GM12864 (cell line): ENCODE data around the gene SH3TC1.

Experiments
- DNase-seq: peaks from one replicate; pipeline ENCODE4 v3.0.0-alpha.2; 2011; ENCODE audit warnings: low read depth
- H3K4me3 ChIP-seq: 2 replicates; pipeline ENCODE4 v1.5.1; 2011; ENCODE audit warnings: mild to moderate bottlenecking, low read depth, low read length, control low read depth
- TF ChIP-seq, protein P1 (sequence below): IDR thresholded peaks from 2 replicates; pipeline ENCODE4 v1.5.1; 2011; ENCODE audit warnings: low read depth, mild to moderate bottlenecking, moderate library complexity, low read length, control low read depth, inconsistent platforms; ENCODE audit errors: missing control alignments

Gene SH3TC1

DNA sequence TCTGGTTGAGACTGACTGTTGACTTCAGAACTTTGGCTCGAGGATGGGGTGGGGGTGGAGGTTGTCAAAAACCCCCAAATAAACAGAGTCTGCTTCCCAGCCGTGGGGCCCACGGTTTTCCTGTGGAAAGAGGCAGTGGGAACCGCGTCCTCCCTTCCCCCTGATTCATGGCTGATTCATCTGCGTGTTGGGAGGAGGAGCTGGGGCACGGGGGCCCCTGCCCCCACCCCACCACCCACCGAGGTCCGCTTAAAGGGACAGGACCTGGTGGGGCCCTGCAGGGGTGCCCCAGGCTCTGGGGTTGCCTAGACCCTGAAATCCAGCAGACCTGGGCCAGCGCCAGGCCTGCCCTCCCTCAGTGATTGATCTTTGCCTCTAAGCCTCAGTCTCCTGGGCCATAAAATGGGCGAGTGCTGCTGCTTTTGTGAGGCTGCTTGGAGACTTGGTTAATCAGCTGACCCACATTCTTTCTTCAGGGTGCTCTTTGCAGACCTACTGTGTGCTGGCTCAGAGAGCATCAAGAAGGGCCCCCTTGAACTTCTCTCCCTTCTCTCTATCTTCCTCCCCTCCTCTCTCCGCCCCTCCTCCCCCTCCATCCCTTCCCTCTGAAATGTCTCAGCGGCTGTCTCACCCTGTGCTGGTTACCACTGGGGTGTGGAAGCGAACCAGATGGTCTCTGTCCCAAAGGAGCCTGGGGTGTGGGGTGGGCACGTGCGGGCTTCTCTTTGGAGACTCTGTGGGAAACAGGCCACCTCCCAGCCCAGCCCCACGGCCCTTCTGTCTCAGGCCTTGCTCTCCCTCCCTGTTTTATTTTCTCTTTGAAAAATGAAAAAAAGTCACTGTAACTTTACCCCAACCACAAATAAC is 79.6 kb downstream of the SH3TC1 start:
- no peak overlapping the region for H3K4me3 ChIP-seq
- no peak for DNase-seq
- TF ChIP-seq, protein P1, sequence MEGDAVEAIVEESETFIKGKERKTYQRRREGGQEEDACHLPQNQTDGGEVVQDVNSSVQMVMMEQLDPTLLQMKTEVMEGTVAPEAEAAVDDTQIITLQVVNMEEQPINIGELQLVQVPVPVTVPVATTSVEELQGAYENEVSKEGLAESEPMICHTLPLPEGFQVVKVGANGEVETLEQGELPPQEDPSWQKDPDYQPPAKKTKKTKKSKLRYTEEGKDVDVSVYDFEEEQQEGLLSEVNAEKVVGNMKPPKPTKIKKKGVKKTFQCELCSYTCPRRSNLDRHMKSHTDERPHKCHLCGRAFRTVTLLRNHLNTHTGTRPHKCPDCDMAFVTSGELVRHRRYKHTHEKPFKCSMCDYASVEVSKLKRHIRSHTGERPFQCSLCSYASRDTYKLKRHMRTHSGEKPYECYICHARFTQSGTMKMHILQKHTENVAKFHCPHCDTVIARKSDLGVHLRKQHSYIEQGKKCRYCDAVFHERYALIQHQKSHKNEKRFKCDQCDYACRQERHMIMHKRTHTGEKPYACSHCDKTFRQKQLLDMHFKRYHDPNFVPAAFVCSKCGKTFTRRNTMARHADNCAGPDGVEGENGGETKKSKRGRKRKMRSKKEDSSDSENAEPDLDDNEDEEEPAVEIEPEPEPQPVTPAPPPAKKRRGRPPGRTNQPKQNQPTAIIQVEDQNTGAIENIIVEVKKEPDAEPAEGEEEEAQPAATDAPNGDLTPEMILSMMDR = no peak

DNA sequence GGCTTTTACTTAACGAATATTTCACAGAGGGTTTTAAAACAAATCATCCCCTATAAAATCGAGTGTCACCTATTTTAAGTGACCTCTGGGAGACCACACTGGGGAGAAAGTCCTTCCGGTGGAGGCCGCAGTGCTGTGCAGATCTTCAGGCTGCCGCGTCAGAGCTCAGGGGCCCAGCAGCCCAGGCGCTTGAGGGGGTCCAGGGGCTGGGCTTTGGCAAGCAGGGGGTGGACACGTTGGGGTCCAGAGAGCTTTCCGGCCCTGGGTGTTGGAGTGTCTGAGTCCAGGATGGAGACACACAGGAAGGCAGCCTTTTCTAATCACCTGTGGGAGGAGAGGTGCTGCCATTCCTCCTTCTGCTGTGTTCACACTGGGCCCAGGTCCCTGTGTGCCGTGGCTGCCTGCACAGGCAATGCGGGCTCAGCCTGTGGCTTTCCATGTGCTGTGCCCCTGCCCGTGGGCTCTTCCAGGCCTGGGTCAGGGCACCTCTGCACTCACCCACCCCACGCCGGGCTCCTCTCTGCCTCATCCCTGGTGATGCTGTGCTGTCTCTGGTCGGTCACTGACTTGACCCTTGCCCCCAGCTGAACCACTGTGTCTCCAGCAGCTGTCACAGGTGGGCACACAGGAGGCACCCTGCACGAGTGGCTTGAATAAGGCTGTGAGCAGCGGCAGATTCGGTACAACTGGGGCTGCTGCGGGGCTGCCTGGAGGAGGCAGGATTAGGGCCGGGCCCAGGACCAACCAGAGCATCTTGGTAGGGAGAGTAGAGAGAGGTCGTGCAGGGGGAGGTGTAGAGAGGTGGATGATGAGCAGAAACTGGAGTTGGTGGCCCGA is 80.4 kb downstream of the SH3TC1 start:
- DNase-seq = no peak
- TF ChIP-seq, protein P1 = no peak
- no peak overlapping the region for H3K4me3 ChIP-seq

DNA sequence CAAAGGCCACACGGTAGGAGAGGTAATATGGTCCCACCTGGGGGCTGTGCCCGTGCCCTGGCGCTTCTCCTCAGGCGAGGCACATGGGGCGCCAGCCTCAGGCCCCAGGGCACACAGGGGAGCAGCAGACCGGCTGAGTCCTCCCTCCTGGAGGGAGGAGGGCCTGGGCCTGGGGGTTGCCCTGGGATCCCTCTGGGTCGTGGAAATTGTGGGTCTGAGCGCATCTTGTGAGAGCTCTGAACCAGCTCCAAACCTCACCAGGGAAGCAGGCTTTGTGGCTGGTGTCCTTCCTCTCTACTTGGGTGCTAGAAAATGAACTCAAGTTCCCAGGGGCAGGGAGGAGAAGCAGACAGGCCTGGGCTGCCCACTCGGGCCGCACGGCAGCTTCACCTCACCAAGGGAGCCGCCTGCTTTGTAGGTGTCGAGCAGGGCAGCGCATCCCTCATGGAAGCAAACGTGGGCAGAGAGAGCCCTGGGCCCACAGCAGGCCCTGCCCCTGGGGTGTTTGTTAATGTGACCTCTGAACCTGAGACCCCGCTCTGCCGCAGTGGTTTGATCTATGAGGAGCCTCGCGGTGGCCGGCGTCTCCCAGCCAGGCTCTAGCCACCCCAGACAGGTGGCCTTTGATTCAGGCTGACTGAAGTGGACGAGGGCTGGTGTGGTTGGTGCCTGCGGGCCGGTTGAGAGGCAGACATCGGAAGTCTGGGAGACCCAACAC is 81.2 kb downstream of the SH3TC1 start:
- TF ChIP-seq, protein P1 = no peak
- no peak overlapping the region for H3K4me3 ChIP-seq
- no peak for DNase-seq

DNA sequence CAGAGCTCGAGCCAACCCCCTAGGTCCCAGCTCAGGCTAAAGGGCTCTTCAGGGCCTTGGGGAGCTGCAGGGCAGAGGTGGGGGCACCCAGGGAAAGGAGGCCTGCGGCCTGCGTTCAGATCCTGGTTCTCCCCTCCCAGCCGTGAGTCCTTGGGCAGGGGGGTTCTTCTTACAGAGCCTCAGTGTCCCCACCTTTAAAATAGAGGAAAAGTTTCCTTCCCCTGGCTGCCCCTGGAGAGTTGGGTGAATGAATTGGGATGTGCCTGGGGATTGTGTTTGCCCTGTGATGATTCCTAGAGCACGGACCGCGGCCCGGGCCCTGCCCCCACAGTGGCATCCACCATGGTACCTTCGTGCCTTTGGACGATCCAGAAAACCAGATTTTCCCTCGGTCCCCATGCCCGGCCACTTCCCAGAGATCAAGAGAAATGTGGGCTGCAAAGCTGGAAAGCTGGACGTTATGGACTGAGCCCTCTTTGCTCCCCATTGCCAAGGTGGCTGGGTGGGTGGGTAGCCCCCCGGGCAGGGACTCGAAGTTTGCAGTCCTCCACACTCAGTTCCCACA is 81.9 kb downstream of the SH3TC1 start:
- TF ChIP-seq, protein P1 = no peak
- no peak overlapping the region for H3K4me3 ChIP-seq
- no peak for DNase-seq

DNA sequence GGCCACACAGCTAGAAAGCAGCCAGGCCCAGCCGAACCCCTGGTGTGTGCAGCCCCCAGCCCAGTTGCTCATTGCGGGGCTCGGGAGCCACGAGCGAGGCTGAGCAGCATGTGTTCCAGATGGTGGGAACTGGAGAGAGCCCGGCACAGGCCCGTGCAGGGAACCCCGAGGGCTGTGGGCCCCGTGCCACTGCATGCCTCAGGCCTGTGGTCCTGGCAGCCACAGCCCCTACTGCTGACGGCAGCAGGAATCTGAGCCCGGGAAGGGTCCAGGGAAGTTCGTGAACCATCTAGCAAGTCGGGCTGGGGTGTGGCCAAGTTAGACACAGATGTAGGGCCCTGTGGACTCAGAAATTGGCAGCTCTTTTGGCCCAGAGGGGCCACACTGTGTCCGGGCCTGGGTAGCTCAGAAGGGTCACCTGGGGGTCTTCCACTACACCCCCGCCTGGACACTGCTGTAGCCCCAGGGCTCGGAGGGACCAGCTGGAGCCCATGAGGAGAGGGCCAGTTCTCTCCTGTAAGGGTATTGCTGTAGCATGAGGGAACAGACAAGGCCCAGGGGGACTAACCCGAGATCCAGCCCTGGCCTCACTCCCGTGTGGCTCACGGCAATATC is 82.5 kb downstream of the SH3TC1 start:
- DNase-seq = no peak
- TF ChIP-seq, protein P1 = no peak
- no peak overlapping the region for H3K4me3 ChIP-seq

DNA sequence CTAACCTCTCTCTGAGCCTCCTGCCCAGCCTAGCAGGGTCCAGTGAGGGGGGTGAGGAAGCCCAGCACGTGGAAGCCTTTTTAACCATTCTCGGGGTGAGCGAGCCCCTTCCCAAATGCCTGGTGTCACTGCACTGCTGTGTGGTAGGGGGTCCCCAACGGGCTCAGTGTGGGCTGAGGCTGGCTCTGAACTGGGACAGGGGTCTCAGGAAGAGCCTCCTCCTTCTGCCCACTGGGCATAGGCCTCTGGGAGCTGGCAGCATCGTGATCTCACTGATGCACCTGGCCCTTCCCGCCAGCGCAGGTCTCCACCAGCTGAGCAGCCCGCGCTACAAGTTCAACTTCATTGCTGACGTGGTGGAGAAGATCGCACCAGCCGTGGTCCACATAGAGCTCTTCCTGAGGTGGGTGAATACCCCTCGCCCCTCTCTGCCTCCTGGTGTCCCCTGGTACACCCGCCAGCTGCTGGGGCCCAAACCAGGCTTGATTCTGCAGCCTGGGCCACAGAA is 83.1 kb downstream of the SH3TC1 start:
- TF ChIP-seq, protein P1 = no peak
- no peak overlapping the region for H3K4me3 ChIP-seq
- DNase-seq = no peak
